HG03460 (cell line): ENCODE measurements around the gene CASP6.
"Not testable (repeated sequence)": the region's sequence is repeated elsewhere in the genome, so short reads cannot be mapped to it uniquely, and the experiment has no call there.

Experiments used
- ATAC-seq: cut with Tn5 transposase; IDR thresholded peaks from one replicate; pipeline ENCODE4 v1.9.1; 2021; ENCODE audit not compliant: unreplicated experiment

CASP6 gene

GRCh38 chr4:109721033-109721432 lies 17.8 kb upstream of the CASP6 start:
- no peak for ATAC-seq

GRCh38 chr4:109719604-109720003 lies 16.4 kb upstream of the CASP6 start:
- no peak for ATAC-seq

- ATAC-seq = no peak
These were observed 15.5 kb upstream of the CASP6 start for GRCh38 chr4:109718759-109719158.

GRCh38 chr4:109713500-109713899 lies 10.3 kb upstream of the CASP6 start:
- no peak for ATAC-seq

GRCh38 chr4:109708990-109709389 lies 5.7 kb upstream of the CASP6 start:
- ATAC-seq = peak; percentile 74

GRCh38 chr4:109708435-109708834 lies 5.2 kb upstream of the CASP6 start:
- no peak for ATAC-seq

GRCh38 chr4:109703664-109704361 lies 568 bp upstream of the CASP6 start:
- ATAC-seq = no peak

GRCh38 chr4:109701566-109702410 lies 1.5 kb downstream of the CASP6 start:
- no peak for ATAC-seq

- no peak for ATAC-seq
These were observed 3.6 kb downstream of the CASP6 start for GRCh38 chr4:109699553-109700225.

GRCh38 chr4:109698656-109699055 lies 4.6 kb downstream of the CASP6 start:
- no peak for ATAC-seq

GRCh38 chr4:109691411-109691920 lies 11.8 kb downstream of the CASP6 start:
- ATAC-seq = no peak

- ATAC-seq = peak; percentile 92
These were observed 12.4 kb downstream of the CASP6 start for GRCh38 chr4:109690690-109691410.

- no peak for ATAC-seq
These were observed 18.5 kb downstream of the CASP6 start for GRCh38 chr4:109684727-109685126.

- no peak for ATAC-seq
These were observed 19.5 kb downstream of the CASP6 start for GRCh38 chr4:109683621-109684253.

GRCh38 chr4:109682875-109683274 lies 20.4 kb downstream of the CASP6 start:
- ATAC-seq = no peak

- ATAC-seq = not testable (repeated sequence)
These were observed 24.3 kb downstream of the CASP6 start for GRCh38 chr4:109678925-109679324.

GRCh38 chr4:109678472-109678871 lies 24.8 kb downstream of the CASP6 start:
- ATAC-seq = not testable (repeated sequence)

- no peak for ATAC-seq
These were observed 26.4 kb downstream of the CASP6 start for GRCh38 chr4:109676886-109677285.

- ATAC-seq = no peak
These were observed 27.4 kb downstream of the CASP6 start for GRCh38 chr4:109675843-109676242.

GRCh38 chr4:109675181-109675580 lies 28.1 kb downstream of the CASP6 start:
- ATAC-seq = no peak
